H1 (cell line): Measurements from ENCODE around the gene ATE1. TPM values are rescaled to one million over a fixed set of nuclear protein-coding genes. Genes with fewer than 3 reads are reported as not detected.

Source experiments
- CTCF ChIA-PET: fragments of 300-600 bp; sonication (Branson Sonifier 250); formaldehyde crosslinking; loops from one replicate; lab custom pipeline; 2021; ENCODE audit not compliant: partially characterized antibody; lab: Charles Lee
- POLR2A ChIA-PET: fragments of 300-600 bp; sonication (Branson Sonifier 250); formaldehyde crosslinking; loops from one replicate; lab custom pipeline; 2021; ENCODE audit warnings: inconsistent platforms; ENCODE audit not compliant: partially characterized antibody; lab: Charles Lee
- DNase-seq, 2 experiments: peaks; one replicate each; pipeline versions ENCODE4 v3.0.0 to v3.0.0-alpha.2; 2010 to 2022; ENCODE audit warnings: low spot score in 2 of 2, low read depth in 1 of 2, mixed read lengths in 1 of 2
- FAIRE-seq: peaks from 2 replicates; lab custom pipeline; 2011; peaks lifted over from hg19 to GRCh38; lab: Jason Lieb, UNC
- H2AFZ ChIP-seq: 2 replicates; pipeline ENCODE4 v1.8.1; 2012; ENCODE audit warnings: low read length, inconsistent platforms
- H2AK5ac ChIP-seq: 2 replicates; pipeline ENCODE4 v1.6.1; 2013; ENCODE audit warnings: low read depth, low read length
- H2BK120ac ChIP-seq: replicated peaks from 2 replicates; pipeline ENCODE3; 2013; ENCODE audit warnings: low read depth, low read length, inconsistent platforms
- H2BK12ac ChIP-seq: 2 replicates; pipeline ENCODE4 v1.6.1; 2013; ENCODE audit warnings: low read depth, low read length
- H2BK15ac ChIP-seq: 2 replicates; pipeline ENCODE4 v1.6.1; 2013; ENCODE audit warnings: low read length
- H2BK20ac ChIP-seq: 2 replicates; pipeline ENCODE4 v1.6.1; 2013; ENCODE audit warnings: low read length
- H2BK5ac ChIP-seq: 2 replicates; pipeline ENCODE4 v1.6.1; 2013; ENCODE audit warnings: low read depth, low read length
- H3K14ac ChIP-seq: 2 replicates; pipeline ENCODE4 v1.6.1; 2013; ENCODE audit warnings: inconsistent platforms; ENCODE audit not compliant: insufficient read length
- H3K18ac ChIP-seq: 2 replicates; pipeline ENCODE4 v1.6.1; 2013; ENCODE audit warnings: low read length; ENCODE audit errors: extremely low read depth
- H3K23ac ChIP-seq: 2 replicates; pipeline ENCODE4 v1.6.1; 2013; ENCODE audit warnings: inconsistent platforms; ENCODE audit not compliant: insufficient read length
- H3K23me2 ChIP-seq: 2 replicates; pipeline ENCODE4 v1.6.1; 2013; ENCODE audit warnings: low read depth, low read length
- H3K27ac ChIP-seq: 2 replicates; pipeline ENCODE4 v1.6.1; 2011; ENCODE audit warnings: low read depth, low read length, inconsistent platforms
- H3K27me3 ChIP-seq, 4 experiments: replicated peaks in 1 of 4; 1 replicate in 1 of 4; 2 replicates in 3 of 4; pipeline versions ENCODE4 v1.6.1 to v1.8.1; 2011 to 2013; ENCODE audit warnings: low read length in 3 of 4, mild to moderate bottlenecking in 3 of 4, inconsistent platforms in 2 of 4, mixed read lengths in 2 of 4, moderate library complexity in 1 of 4; ENCODE audit not compliant: control insufficient read depth in 3 of 4, insufficient read depth in 3 of 4; ENCODE audit errors: extremely low read depth in 1 of 4
- H3K36me3 ChIP-seq, 4 experiments: 2 replicates each; pipeline versions ENCODE4 v1.6.1 to v1.8.1; 2011 to 2013; ENCODE audit warnings: mild to moderate bottlenecking in 4 of 4, low read length in 3 of 4, moderate library complexity in 2 of 4, control low read depth in 1 of 4, inconsistent platforms in 1 of 4; ENCODE audit not compliant: insufficient read depth in 4 of 4, control insufficient read depth in 2 of 4
- H3K4ac ChIP-seq: replicated peaks from 2 replicates; pipeline ENCODE3; 2013; ENCODE audit warnings: low read length, low read depth, mixed read lengths, inconsistent platforms; ENCODE audit not compliant: insufficient read length
- H3K4me1 ChIP-seq, 4 experiments: replicated peaks in 1 of 4; 1 replicate in 1 of 4; 2 replicates in 3 of 4; pipeline versions ENCODE4 v1.6.1 to v1.8.1; 2011 to 2013; ENCODE audit warnings: low read length in 3 of 4, inconsistent platforms in 2 of 4, mixed read lengths in 1 of 4; ENCODE audit not compliant: insufficient read depth in 4 of 4, control insufficient read depth in 3 of 4
- H3K4me2 ChIP-seq, 2 experiments: 2 replicates each; pipeline versions ENCODE4 v1.6.1 to v1.8.1; 2011 to 2013; ENCODE audit warnings: low read depth in 2 of 2, low read length in 2 of 2, control low read depth in 1 of 2, inconsistent platforms in 1 of 2, mild to moderate bottlenecking in 1 of 2; ENCODE audit not compliant: insufficient read depth in 1 of 2
- H3K4me3 ChIP-seq, 4 experiments: fragments of 200-600, 300-600 bp in 1 of 4; sonication (generic), shearing (Covaris generic), sonication (Bioruptor Twin) in 1 of 4; 2 replicates each; pipeline versions ENCODE4 v1.5.1 to v1.8.1; 2011 to 2016; ENCODE audit warnings: low read length in 4 of 4, low read depth in 3 of 4, control low read depth in 2 of 4, inconsistent platforms in 2 of 4, mild to moderate bottlenecking in 2 of 4, mixed read lengths in 1 of 4, moderate library complexity in 1 of 4; ENCODE audit not compliant: insufficient read depth in 2 of 4; ENCODE audit errors: extremely low read depth in 1 of 4
- H3K56ac ChIP-seq: replicated peaks from 2 replicates; pipeline ENCODE3; 2013; ENCODE audit warnings: low read depth, mild to moderate bottlenecking, mixed read lengths, low read length, inconsistent platforms; ENCODE audit not compliant: insufficient read length
- H3K79me1 ChIP-seq: 2 replicates; pipeline ENCODE4 v1.6.1; 2013; ENCODE audit warnings: low read depth, low read length, control low read depth
- H3K79me2 ChIP-seq, 2 experiments: 2 replicates each; pipeline versions ENCODE4 v1.6.1 to v1.8.1; 2012 to 2013; ENCODE audit warnings: low read length in 2 of 2, mild to moderate bottlenecking in 2 of 2, inconsistent platforms in 1 of 2; ENCODE audit not compliant: insufficient read depth in 2 of 2, control insufficient read depth in 1 of 2
- H3K9ac ChIP-seq, 4 experiments: replicated peaks in 1 of 4; 1 replicate in 1 of 4; 2 replicates in 3 of 4; pipeline versions ENCODE4 v1.6.1 to v1.8.1; 2011 to 2013; ENCODE audit warnings: low read depth in 3 of 4, low read length in 3 of 4, control low read depth in 2 of 4, mild to moderate bottlenecking in 2 of 4, moderate library complexity in 2 of 4, inconsistent platforms in 1 of 4; ENCODE audit errors: extremely low read depth in 1 of 4
- H3K9me3 ChIP-seq, 2 experiments: 2 replicates each; pipeline versions ENCODE4 v1.6.1 to v1.8.1; 2012 to 2013; ENCODE audit warnings: mild to moderate bottlenecking in 2 of 2, moderate library complexity in 2 of 2, control low read depth in 1 of 2, inconsistent platforms in 1 of 2, low read depth in 1 of 2, low read length in 1 of 2, mixed read lengths in 1 of 2; ENCODE audit not compliant: insufficient read depth in 2 of 2
- H4K20me1 ChIP-seq, 2 experiments: replicated peaks in 1 of 2; 2 replicates each; pipeline versions ENCODE3 to v1.8.1; 2011 to 2013; ENCODE audit warnings: inconsistent platforms in 2 of 2, low read length in 2 of 2, mild to moderate bottlenecking in 1 of 2; ENCODE audit not compliant: insufficient read depth in 2 of 2, control insufficient read depth in 1 of 2
- H4K5ac ChIP-seq: 2 replicates; pipeline ENCODE4 v1.6.1; 2013; ENCODE audit warnings: low read length, low read depth, mixed read lengths, inconsistent platforms; ENCODE audit not compliant: insufficient read length
- H4K8ac ChIP-seq: 2 replicates; pipeline ENCODE4 v1.8.0; 2013; ENCODE audit warnings: mild to moderate bottlenecking, moderate library complexity, low read length, inconsistent platforms; ENCODE audit not compliant: insufficient read depth; ENCODE audit errors: extremely low read depth
- H4K91ac ChIP-seq: replicated peaks from 2 replicates; pipeline ENCODE3; 2013; ENCODE audit warnings: low read length, mixed read lengths, inconsistent platforms; ENCODE audit not compliant: insufficient read length
- RNF2 ChIP-seq: fragments of 200-900, 300-1000 bp; sonication (generic); IDR thresholded peaks from 2 replicates; pipeline ENCODE4 v1.7.1; 2016; ENCODE audit warnings: borderline replicate concordance, low read depth, mild to moderate bottlenecking, antibody characterized with exemption, low read length; ENCODE audit not compliant: poor library complexity, severe bottlenecking; ENCODE audit errors: missing control alignments
- WGBS, 2 experiments: shearing (Covaris generic) in 1 of 2; methylation state at CpG; one replicate each; pipeline versions ENCODE4 v1.1.6 to v1.1.7; 2013 to 2015; ENCODE audit warnings: low lambda C conversion rate in 2 of 2, mixed read lengths in 2 of 2, inconsistent platforms in 1 of 2, low coverage in 1 of 2, missing lambda C conversion rate in 1 of 2; ENCODE audit not compliant: insufficient replicate concordance in 2 of 2, insufficient coverage in 1 of 2, insufficient read length in 1 of 2; ENCODE audit errors: extremely low coverage in 1 of 2, missing lambda C conversion rate in 1 of 2; 5-methylcytosine and 5-hydroxymethylcytosine counted together
- polyA plus RNA-seq, 7 experiments: library from polyadenylated mRNA; depleted of rRNA in 3 of 7; stranded (reverse) in 5 of 7; unstranded in 2 of 7; fragments of >200 nt in 5 of 7; fragments of 200-250 nt in 2 of 7; gene quantifications; 1 replicate in 5 of 7; 2 replicates in 1 of 7; 4 replicates in 1 of 7; pipeline versions ENCODE4 v1.2.1 to v1.2.3, GENCODE V29; 2011 to 2013; ENCODE audit warnings: missing spikeins in 2 of 7, mixed read lengths in 2 of 7
- total RNA-seq: library from RNA; stranded (reverse); fragmentation: NEBNext Ultra II Directional; extraction: Animal tissue kit (Norgen Biotek cat#: 25700); gene quantifications from 2 replicates; pipeline ENCODE4 v1.2.1, GENCODE V29; 2021

The ATE1 gene
- total and polyA plus RNA-seq, 2 of the 8 experiments (the other 6 are each of a cell fraction or from before 2014, with no cell fraction given) = 8.8 to 26.9 TPM

- H2BK5ac ChIP-seq = no peak overlapping the region
- no peak overlapping the region for H3K27ac ChIP-seq
- no peak overlapping the region for H3K23ac ChIP-seq
- no peaks in the 10 kb centered on the region for H4K20me1 ChIP-seq
- H3K4me3 ChIP-seq = no peak overlapping the region
- H2BK15ac ChIP-seq = no peak overlapping the region
- no peak for FAIRE-seq
- H3K79me1 ChIP-seq = no peaks in the 10 kb centered on the region
- H2AK5ac ChIP-seq = no peak overlapping the region
- 88% methylated on average over 2 of the region's 2 CpGs; no CpG with 5 or more reads in 1 of the 2 experiments for WGBS, 2 experiments
- no peak overlapping the region for H3K14ac ChIP-seq
- peaks cover 0 to 14% (median 8%) of the 10 kb centered on the region in 4 experiments; a peak in 4 of 8 replicates for H3K36me3 ChIP-seq
- H4K5ac ChIP-seq = no peak overlapping the region
- H2BK20ac ChIP-seq = no peak overlapping the region
- ChIA-PET CTCF (interaction anchor here (0.8 kb wide), 1 partner anchor 44 kb away, joined by 4 read pairs; no protein-coding TSS in a partner anchor), POLR2A (no interaction called here)
- H2BK12ac ChIP-seq = no peak overlapping the region
- H3K23me2 ChIP-seq = no peaks in the 10 kb centered on the region
- H3K27me3 ChIP-seq = no peaks in the 10 kb centered on the region
- no peak overlapping the region for H3K56ac ChIP-seq
- H3K4me2 ChIP-seq = no peak overlapping the region
- H3K9me3 ChIP-seq = 0 out of 4 replicates have a peak, but pooled peaks cover 0 to 3% of the 10 kb centered on the region in 2 experiments
- no peak overlapping the region for H3K4ac ChIP-seq
- H4K8ac ChIP-seq = no peak overlapping the region
- H3K79me2 ChIP-seq = no peaks in the 10 kb centered on the region
- no peak overlapping the region for H2BK120ac ChIP-seq
- DNase-seq = no peak
- TF ChIP-seq RNF2 = no peak
- no peaks in the 10 kb centered on the region; a peak in 1 of 7 replicates for H3K4me1 ChIP-seq
- H4K91ac ChIP-seq = no peak overlapping the region
- no peak overlapping the region for H3K9ac ChIP-seq
- H2AFZ ChIP-seq = no peak overlapping the region
- H3K18ac ChIP-seq = no peak overlapping the region
Observed at GRCh38 chr10:121843379-121843778, 84.5 kb downstream of the ATE1 start.
